ENCODE data around the gene ERG. TPM values are rescaled to one million over a fixed set of nuclear protein-coding genes. Genes with fewer than 3 reads are reported as not detected.

ERG gene
- total and polyA plus RNA-seq, 2 of the 8 experiments (the other 6 are each of a cell fraction or from before 2014, with no cell fraction given), result 1.0 to 3.0 TPM

- TF ChIP-seq CHD7 (IDR thresholded peaks at IDR 0.05; ENCODE audit: insufficient replicate concordance, low read length) (no peak), CHD1 (IDR thresholded peaks at IDR 0.05; ENCODE audit: low read depth, low read length) (no peak), USF2 (IDR thresholded peaks at IDR 0.05; ENCODE audit: low read length) (no peak), ASH2L (IDR thresholded peaks at IDR 0.05; ENCODE audit: low read length) (no peak)
Measured at GRCh38 chr21:38409907-38410306, 88.4 kb downstream of the ERG start (continued).

All from H1 (cell line).